B cell (primary cell): ENCODE data around the gene PFN3. TPM values are rescaled to one million over a fixed set of nuclear protein-coding genes. Genes with fewer than 3 reads are reported as not detected.

Experiments
- ATAC-seq: fragments of 200-7000 bp; cut with Tn5 transposase; one replicate; pipeline ENCODE4 v1.10.0; 2021; ENCODE audit warnings: low read depth, mild to moderate bottlenecking, moderate number of reproducible peaks, moderate library complexity
- CTCF ChIA-PET: fragments of 350-600 bp; sonication (Branson Sonifier 250); formaldehyde crosslinking; loops from one replicate; lab custom pipeline; 2021; ENCODE audit warnings: antibody characterized with exemption, inconsistent platforms; lab: Charles Lee
- POLR2A ChIA-PET: fragments of 350-600 bp; sonication (Branson Sonifier 250); formaldehyde crosslinking; loops from one replicate; lab custom pipeline; 2021; ENCODE audit warnings: antibody characterized with exemption; lab: Charles Lee
- DNase-seq: peaks from one replicate; pipeline ENCODE4 v3.0.0; 2013
- H2AFZ ChIP-seq: 2 replicates; pipeline ENCODE4 v1.6.1; 2012; ENCODE audit warnings: mild to moderate bottlenecking, low read depth, low read length; ENCODE audit not compliant: insufficient read depth, poor library complexity, severe bottlenecking
- H3K27ac ChIP-seq, 2 donors: 1 replicate in 1 of 2; 2 replicates in 1 of 2; pipeline ENCODE4 v1.5.1; 2012 to 2013; ENCODE audit warnings: low read length in 2 of 2, mild to moderate bottlenecking in 2 of 2, moderate library complexity in 1 of 2
- H3K27me3 ChIP-seq, 4 experiments: fragments of 200-600 bp in 1 of 4; sonication (generic) in 1 of 4; replicated peaks in 1 of 4; 1 replicate in 2 of 4; 2 replicates in 2 of 4; pipeline versions ENCODE4 v1.6.1 to v1.7.0; 2013 to 2016; ENCODE audit warnings: low read length in 3 of 4, mild to moderate bottlenecking in 2 of 4, mixed read lengths in 1 of 4, moderate library complexity in 1 of 4; ENCODE audit not compliant: insufficient read depth in 4 of 4, control insufficient read depth in 3 of 4; ENCODE audit errors: control extremely low read depth in 1 of 4
- H3K36me3 ChIP-seq, 2 experiments: replicated peaks in 1 of 2; 1 replicate in 1 of 2; 2 replicates in 1 of 2; pipeline versions ENCODE4 v1.6.1 to v1.7.1; 2013; ENCODE audit warnings: low read length in 1 of 2; ENCODE audit not compliant: insufficient read depth in 2 of 2, control insufficient read depth in 1 of 2; ENCODE audit errors: control extremely low read depth in 1 of 2, extremely low read depth in 1 of 2
- H3K4me1 ChIP-seq, 2 donors: fragments of 200-600 bp in 1 of 2; sonication (generic) in 1 of 2; 1 replicate in 1 of 2; 2 replicates in 1 of 2; pipeline versions ENCODE4 v1.5.1 to v1.6.1; 2013 to 2017; ENCODE audit warnings: low read length in 2 of 2; ENCODE audit not compliant: control insufficient read depth in 2 of 2, insufficient read depth in 2 of 2
- H3K4me2 ChIP-seq: replicated peaks from 2 replicates; pipeline ENCODE3; 2012; ENCODE audit warnings: mild to moderate bottlenecking, low read depth, low read length; ENCODE audit not compliant: poor library complexity, severe bottlenecking
- H3K4me3 ChIP-seq, 5 experiments: fragments of 200-600 bp in 1 of 5; sonication (generic) in 1 of 5; 1 replicate in 3 of 5; 2 replicates in 2 of 5; pipeline versions ENCODE4 v1.5.1 to v1.7.0; 2011 to 2016; ENCODE audit warnings: low read length in 4 of 5, mild to moderate bottlenecking in 4 of 5, low read depth in 2 of 5, control low read depth in 1 of 5, moderate library complexity in 1 of 5; ENCODE audit not compliant: insufficient read depth in 1 of 5; ENCODE audit errors: control extremely low read depth in 1 of 5, extremely low read depth in 1 of 5
- H3K79me2 ChIP-seq: fragments of 200-600 bp; sonication (generic); one replicate; pipeline ENCODE4 v1.6.0; 2016; ENCODE audit warnings: low read length; ENCODE audit not compliant: control insufficient read depth, insufficient read depth
- H3K9ac ChIP-seq: fragments of 200-600 bp; sonication (generic); 2 replicates; pipeline ENCODE4 v1.6.1; 2017; ENCODE audit warnings: mild to moderate bottlenecking, low read length, moderate library complexity
- H3K9me3 ChIP-seq, 3 donors: one replicate each; pipeline versions ENCODE4 v1.6.1 to v1.7.1; 2013; ENCODE audit warnings: low read length in 2 of 3; ENCODE audit not compliant: control insufficient read depth in 2 of 3, insufficient read depth in 1 of 3; ENCODE audit errors: control extremely low read depth in 1 of 3
- H4K20me1 ChIP-seq: 2 replicates; pipeline ENCODE4 v1.6.0; 2012; ENCODE audit warnings: mild to moderate bottlenecking, low read length; ENCODE audit not compliant: insufficient read depth, control insufficient read depth, poor library complexity, severe bottlenecking
- H3K27ac Mint-ChIP-seq: one replicate; pipeline ENCODE4 v1.8.0; 2021; ENCODE audit warnings: mixed read lengths
- H3K27me3 Mint-ChIP-seq: one replicate; pipeline ENCODE4 v1.8.0; 2021; ENCODE audit warnings: mixed read lengths
- H3K4me1 Mint-ChIP-seq: one replicate; pipeline ENCODE4 v1.8.0; 2021; ENCODE audit warnings: mixed read lengths
- H3K4me3 Mint-ChIP-seq: one replicate; pipeline ENCODE4 v1.8.0; 2021; ENCODE audit warnings: mixed read lengths
- H3K9me3 Mint-ChIP-seq: one replicate; pipeline ENCODE4 v1.8.0; 2022; ENCODE audit warnings: mixed read lengths; ENCODE audit not compliant: insufficient read depth
- CTCF ChIP-seq: fragments of 200-600 bp; IDR thresholded peaks from one replicate; pipeline ENCODE4 v1.8.0; 2022; ENCODE audit warnings: antibody characterized with exemption, mild to moderate bottlenecking
- EZH2 ChIP-seq: IDR thresholded peaks from 2 replicates; pipeline ENCODE4 v1.6.1; 2012; ENCODE audit warnings: borderline replicate concordance, low read depth, mild to moderate bottlenecking, moderate library complexity, low read length; ENCODE audit not compliant: insufficient read depth, poor library complexity, severe bottlenecking
- WGBS: methylation state at CpG from one replicate; pipeline ENCODE4 v1.1.5; 2013; ENCODE audit warnings: missing lambda C conversion rate; ENCODE audit not compliant: insufficient coverage; 5-methylcytosine and 5-hydroxymethylcytosine counted together
- intact Hi-C: fragments of 100-400 bp; cut with micrococcal nuclease; formaldehyde crosslinking; loops from one replicate; pipeline ENCODE4 v1.10.0; 2022
- polyA plus RNA-seq: library from polyadenylated mRNA; depleted of rRNA; stranded (reverse); fragments of >200 nt; gene quantifications from 2 replicates; pipeline ENCODE4 v1.2.3, GENCODE V29; 2012
- total RNA-seq, 2 donors: library from RNA; stranded (reverse); fragments of 120-200 nt in 1 of 2; gene quantifications; 1 replicate in 1 of 2; 2 replicates in 1 of 2; pipeline versions ENCODE4 v1.2.3 to v1.2.4, GENCODE V29; 2013 to 2022

The PFN3 gene
- total and polyA plus RNA-seq, 2 donors (not counting 1 experiment from before 2014, with no cell fraction given) = not detected

GRCh38 chr5:177350776-177351391, 49.6 kb downstream of the PFN3 start:
- H3K4me1 Mint-ChIP-seq = peaks cover 59% of the 10 kb centered on the region
- peaks cover 57% of the 10 kb centered on the region for H3K79me2 ChIP-seq

More at GRCh38 chr5:177350776-177351391, 49.6 kb downstream of the PFN3 start:
- Histone ChIP-seq H3K36me3 (peaks cover 5 to 25% of the 10 kb centered on the region in 2 experiments), H2AFZ (peak overlapping the region; percentile 92), H3K4me3 (peak overlapping the region; percentile 85 to 97 (median 90)), H3K27ac (peak overlapping the region; percentile 87 to 93), H3K27me3 (no peaks in the 10 kb centered on the region), H4K20me1 (peaks cover 22% of the 10 kb centered on the region), H3K9ac (peak overlapping the region; percentile 93), H3K4me1 (peaks cover 26 to 31% of the 10 kb centered on the region in 2 donors), H3K4me2 (peak overlapping the region; percentile 86), H3K9me3 (no peaks in the 10 kb centered on the region)
- ChIA-PET POLR2A (interaction anchor here (0.9 to 1.7 kb wide), 10 partner anchors 10 to 704 kb away, joined by 3 to 14 read pairs (median 4); partner anchors contain the start of genes B4GALT7, PRELID1, RAB24 and TSPAN17), CTCF (interaction anchor here (0.9 to 3.0 kb wide), 11 partner anchors 10 to 106 kb away, joined by 3 to 16 read pairs (median 5); no protein-coding TSS in a partner anchor)
- intact Hi-C loops = loop anchor here (1.0 to 2.0 kb wide), 4 partner anchors 51 to 250 kb away; partner anchors contain the start of genes B4GALT7, GRK6 and NSD1
- Mint-ChIP-seq H3K27ac (peak overlapping the region; percentile 100), H3K4me3 (peak overlapping the region; percentile 96), H3K9me3 (no peaks in the 10 kb centered on the region), H3K27me3 (no peaks in the 10 kb centered on the region)
- WGBS = 1% methylated on average over 14 of the region's 19 CpGs
- DNase-seq = no peak
- TF ChIP-seq EZH2 (no peak), CTCF (no peak)
- ATAC-seq = no peak

Other genes with a start within 250 kb of the PFN3 start
- 38.3 and 39.7 TPM in 2 replicates for gene RAB24, start 96.9 kb downstream of the PFN3 start, total RNA-seq
- gene RAB24, start 96.9 kb downstream of the PFN3 start, polyA plus RNA-seq = 147 and 235 TPM in 2 replicates
- 66.5 and 71.7 TPM in 2 replicates for gene PRELID1, start 96.9 kb downstream of the PFN3 start, total RNA-seq
- gene PRELID1, start 96.9 kb downstream of the PFN3 start, polyA plus RNA-seq = 64.7 and 86.8 TPM in 2 replicates
- gene MXD3, start 88.8 kb downstream of the PFN3 start, total RNA-seq = 10.8 and 11.5 TPM in 2 replicates
- 12.0 and 14.8 TPM in 2 replicates for gene MXD3, start 88.8 kb downstream of the PFN3 start, polyA plus RNA-seq
- gene LMAN2, start 49.0 kb downstream of the PFN3 start, total RNA-seq = 89.4 and 99.4 TPM in 2 replicates
- 82.8 and 123 TPM in 2 replicates for gene LMAN2, start 49.0 kb downstream of the PFN3 start, polyA plus RNA-seq
- gene RGS14, start 42.7 kb downstream of the PFN3 start, total RNA-seq = 85.8 and 92.6 TPM in 2 replicates
- gene RGS14, start 42.7 kb downstream of the PFN3 start, polyA plus RNA-seq = 167 and 184 TPM in 2 replicates
- gene SLC34A1, start 16.2 kb downstream of the PFN3 start, total RNA-seq = not detected in 2 replicates
- gene SLC34A1, start 16.2 kb downstream of the PFN3 start, polyA plus RNA-seq = 0.06 TPM in 1 of 2 replicates, not detected in the other
- gene F12, start 8.9 kb upstream of the PFN3 start, total RNA-seq = not detected in 2 replicates
- 3.1 and 6.5 TPM in 2 replicates for gene F12, start 8.9 kb upstream of the PFN3 start, polyA plus RNA-seq
- 155 and 165 TPM in 2 replicates for gene GRK6, start 26.0 kb upstream of the PFN3 start, total RNA-seq
- 150 and 173 TPM in 2 replicates for gene GRK6, start 26.0 kb upstream of the PFN3 start, polyA plus RNA-seq
- 4.8 and 5.6 TPM in 2 replicates for gene PRR7, start 46.2 kb upstream of the PFN3 start, total RNA-seq
- gene PRR7, start 46.2 kb upstream of the PFN3 start, polyA plus RNA-seq = 84.4 and 152 TPM in 2 replicates
- gene DBN1, start 73.0 kb upstream of the PFN3 start, total RNA-seq = 1.4 and 2.4 TPM in 2 replicates
- 1.5 and 1.9 TPM in 2 replicates for gene DBN1, start 73.0 kb upstream of the PFN3 start, polyA plus RNA-seq
- 24.2 and 25.8 TPM in 2 replicates for gene PDLIM7, start 96.9 kb upstream of the PFN3 start, total RNA-seq
- gene PDLIM7, start 96.9 kb upstream of the PFN3 start, polyA plus RNA-seq = 21.2 and 23.9 TPM in 2 replicates
- 113 and 115 TPM in 2 replicates for gene DOK3, start 109.2 kb upstream of the PFN3 start, total RNA-seq
- gene DOK3, start 109.2 kb upstream of the PFN3 start, polyA plus RNA-seq = 78.4 and 103 TPM in 2 replicates
- 110 and 111 TPM in 2 replicates for gene DDX41, start 116.3 kb upstream of the PFN3 start, total RNA-seq
- 150 and 168 TPM in 2 replicates for gene DDX41, start 116.3 kb upstream of the PFN3 start, polyA plus RNA-seq
- gene FAM193B, start 153.9 kb upstream of the PFN3 start, total RNA-seq = 227 and 237 TPM in 2 replicates
- 301 and 351 TPM in 2 replicates for gene FAM193B, start 153.9 kb upstream of the PFN3 start, polyA plus RNA-seq
- 63.1 and 67.6 TPM in 2 replicates for gene TMED9, start 191.5 kb upstream of the PFN3 start, total RNA-seq
- gene TMED9, start 191.5 kb upstream of the PFN3 start, polyA plus RNA-seq = 54.7 and 58.8 TPM in 2 replicates
- 38.9 and 41.8 TPM in 2 replicates for gene B4GALT7, start 199.5 kb upstream of the PFN3 start, total RNA-seq
- gene B4GALT7, start 199.5 kb upstream of the PFN3 start, polyA plus RNA-seq = 27.0 and 32.8 TPM in 2 replicates